ENCODE data around the gene TLCD2. TPM values are rescaled to one million over a fixed set of nuclear protein-coding genes. Genes with fewer than 3 reads are reported as not detected.
"Not testable (repeated sequence)": the region's sequence is repeated elsewhere in the genome, so short reads cannot be mapped to it uniquely, and the experiment has no call there.

The TLCD2 gene
- total RNA-seq, 2 donors from 2014 or later: 0.84 to 1.8 TPM

- Histone ChIP-seq H3K9me3 (ENCODE audit: control insufficient read depth, low read length) (no peaks in the 10 kb centered on the region), H3K27ac (ENCODE audit: low read depth, low read length) (no peak overlapping the region), H3K9ac (ENCODE audit: extremely low read depth, low read length, poor library complexity, severe bottlenecking) (no peak overlapping the region), H3K27me3 (ENCODE audit: control insufficient read depth, insufficient read depth, low read length, poor library complexity, severe bottlenecking) (no peaks in the 10 kb centered on the region), H3K4me3 (ENCODE audit: low read length) (no peak overlapping the region), H3K4me1 (ENCODE audit: control insufficient read depth, insufficient read depth, low read length) (no peaks in the 10 kb centered on the region), H3K36me3 (ENCODE audit: control insufficient read depth, insufficient read depth, low read length) (peaks cover 3% of the 10 kb centered on the region)
- peaks cover 8% of the 10 kb centered on the region for H3K9me3 Mint-ChIP-seq
- WGBS, 2 experiments (ENCODE audit: insufficient coverage in 1 of 2, insufficient read length in 1 of 2): 95% methylated on average over 2 of the region's 2 CpGs; no CpG with 5 or more reads in 1 of the 2 experiments
- DNase-seq: no peak
- H3K27ac Mint-ChIP-seq: no peak overlapping the region
- H3K4me3 Mint-ChIP-seq: no peak overlapping the region
- peaks cover 1% of the 10 kb centered on the region for H3K27me3 Mint-ChIP-seq (ENCODE audit: insufficient read depth)
- TF ChIP-seq CTCF (conservative IDR thresholded peaks at IDR 0.05): no peak
- peaks cover 6% of the 10 kb centered on the region for H3K36me3 Mint-ChIP-seq (ENCODE audit: low read depth)
- H3K4me1 Mint-ChIP-seq: peaks cover 2% of the 10 kb centered on the region
These were observed 32.9 kb upstream of the TLCD2 start for GRCh38 chr17:1743088-1743439.

GRCh38 chr17:1742371-1743087, 32.4 kb upstream of the TLCD2 start, which contains the start of gene SERPINF2:
Gene SERPINF2, plus strand, starts transcription at chr17:1742871. Its CDS starts 2,125 bp downstream, at chr17:1744996.
- Histone ChIP-seq H3K27me3 (ENCODE audit: control insufficient read depth, insufficient read depth, low read length, poor library complexity, severe bottlenecking) (no peaks in the 10 kb centered on the region), H3K9me3 (ENCODE audit: control insufficient read depth, low read length) (no peaks in the 10 kb centered on the region), H3K9ac (ENCODE audit: extremely low read depth, low read length, poor library complexity, severe bottlenecking) (no peak within 1 kb of the TSS), H3K4me1 (ENCODE audit: control insufficient read depth, insufficient read depth, low read length) (no peaks in the 10 kb centered on the region), H3K36me3 (ENCODE audit: control insufficient read depth, insufficient read depth, low read length) (peaks cover 4% of the 10 kb centered on the region), H3K27ac (ENCODE audit: low read depth, low read length) (no peak within 1 kb of the TSS), H3K4me3 (ENCODE audit: low read length) (no peak within 1 kb of the TSS)
- H3K4me1 Mint-ChIP-seq: peaks cover 2% of the 10 kb centered on the region
- no peak for TF ChIP-seq CTCF (conservative IDR thresholded peaks at IDR 0.05)
- peaks cover 11% of the 10 kb centered on the region for H3K36me3 Mint-ChIP-seq (ENCODE audit: low read depth)
- H3K27me3 Mint-ChIP-seq (ENCODE audit: insufficient read depth): peaks cover 1% of the 10 kb centered on the region
- WGBS, 2 experiments (ENCODE audit: insufficient coverage in 1 of 2, insufficient read length in 1 of 2): 43 to 74% methylated on average over 3 to 10 of the region's 10 CpGs
- peaks cover 10% of the 10 kb centered on the region for H3K9me3 Mint-ChIP-seq
- no peak within 1 kb of the TSS for H3K4me3 Mint-ChIP-seq
- no peak for DNase-seq
- H3K27ac Mint-ChIP-seq: no peak within 1 kb of the TSS

- 85 to 98% methylated on average over 5 to 6 of the region's 7 CpGs for WGBS, 2 experiments (ENCODE audit: insufficient coverage in 1 of 2, insufficient read length in 1 of 2)
- H3K36me3 Mint-ChIP-seq (ENCODE audit: low read depth): peaks cover 17% of the 10 kb centered on the region
- H3K27ac ChIP-seq (ENCODE audit: low read depth, low read length); H3K4me1 ChIP-seq (ENCODE audit: control insufficient read depth, insufficient read depth, low read length); H3K4me3 Mint-ChIP-seq; H3K4me1 Mint-ChIP-seq; H3K9me3 Mint-ChIP-seq; H3K27ac Mint-ChIP-seq; H3K9me3 ChIP-seq (ENCODE audit: control insufficient read depth, low read length); H3K27me3 ChIP-seq (ENCODE audit: control insufficient read depth, insufficient read depth, low read length, poor library complexity, severe bottlenecking); DNase-seq; H3K27me3 Mint-ChIP-seq (ENCODE audit: insufficient read depth); H3K9ac ChIP-seq (ENCODE audit: extremely low read depth, low read length, poor library complexity, severe bottlenecking); H3K36me3 ChIP-seq (ENCODE audit: control insufficient read depth, insufficient read depth, low read length); H3K4me3 ChIP-seq (ENCODE audit: low read length): not testable (repeated sequence)
These were observed 31.7 kb upstream of the TLCD2 start for GRCh38 chr17:1741899-1742298.

Measured in endodermal cell (in vitro differentiated cells).